Ureter (tissue), 1 donor: ENCODE measurements around the gene LHFPL3. TPM values are rescaled to one million over a fixed set of nuclear protein-coding genes. Genes with fewer than 3 reads are reported as not detected.
"Not testable (repeated sequence)": the region's sequence is repeated elsewhere in the genome, so short reads cannot be mapped to it uniquely, and the experiment has no call there.

Experiments used
- DNase-seq: peaks from one replicate; pipeline ENCODE4 v3.0.0-alpha.2; 2020; ENCODE audit warnings: low spot score
- total RNA-seq: library from RNA; stranded (reverse); gene quantifications from one replicate; pipeline ENCODE4 v1.2.4, GENCODE V29; 2023
- donor health status: DM: yes; HTN: yes; CAD: no.

The LHFPL3 gene
- total RNA-seq, 1 donor from 2014 or later, result not detected

DNA sequence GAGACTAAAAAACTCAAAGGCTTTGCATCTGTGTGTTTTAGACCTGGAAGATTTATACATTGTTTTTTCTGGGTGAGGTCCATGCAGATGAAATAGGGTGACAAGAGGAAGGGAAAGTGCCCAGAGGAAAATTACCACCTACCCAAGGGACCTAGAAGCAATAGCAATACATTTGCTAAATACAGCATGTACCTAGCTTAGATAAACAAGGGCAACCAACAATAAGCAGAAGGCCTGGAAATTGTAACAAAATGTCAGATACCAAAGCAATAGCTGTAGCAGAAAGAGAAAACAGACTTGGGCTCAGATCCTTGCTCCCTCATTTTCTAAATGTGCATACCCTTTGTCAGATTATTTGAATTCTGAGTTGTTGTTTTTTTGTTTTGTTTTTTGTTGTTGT is 367.2 kb downstream of the LHFPL3 start:
- no peak for DNase-seq

- DNase-seq, result no peak
Observed at GRCh38 chr7:104700336-104700735, 371.9 kb downstream of the LHFPL3 start.

GRCh38 chr7:104721027-104721426 is 392.6 kb downstream of the LHFPL3 start:
- DNase-seq, result not testable (repeated sequence)

DNA sequence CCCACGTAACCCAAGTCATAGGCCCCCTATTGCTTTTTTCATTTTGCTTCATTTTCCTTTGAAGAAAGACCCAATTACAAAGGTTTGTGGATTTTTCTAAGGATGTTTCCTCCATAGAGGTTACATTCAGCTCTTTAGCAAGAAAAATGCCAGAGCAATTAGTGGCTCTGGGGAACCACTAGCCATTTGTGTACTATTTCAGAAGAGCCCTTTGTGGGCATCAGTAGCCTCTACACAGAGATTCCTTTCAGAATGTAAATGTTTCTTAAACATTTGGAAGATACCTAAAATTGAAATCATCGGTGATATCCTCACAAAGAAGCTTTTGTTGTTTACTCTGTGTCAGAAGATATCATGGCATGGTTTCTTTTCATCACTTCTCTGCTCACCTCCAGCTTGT is 394.6 kb downstream of the LHFPL3 start:
- DNase-seq, result no peak

- DNase-seq, result no peak
Observed at GRCh38 chr7:104758504-104758903, 430.1 kb downstream of the LHFPL3 start.

GRCh38 chr7:104761892-104762291 is 433.5 kb downstream of the LHFPL3 start:
- DNase-seq, result no peak

DNA sequence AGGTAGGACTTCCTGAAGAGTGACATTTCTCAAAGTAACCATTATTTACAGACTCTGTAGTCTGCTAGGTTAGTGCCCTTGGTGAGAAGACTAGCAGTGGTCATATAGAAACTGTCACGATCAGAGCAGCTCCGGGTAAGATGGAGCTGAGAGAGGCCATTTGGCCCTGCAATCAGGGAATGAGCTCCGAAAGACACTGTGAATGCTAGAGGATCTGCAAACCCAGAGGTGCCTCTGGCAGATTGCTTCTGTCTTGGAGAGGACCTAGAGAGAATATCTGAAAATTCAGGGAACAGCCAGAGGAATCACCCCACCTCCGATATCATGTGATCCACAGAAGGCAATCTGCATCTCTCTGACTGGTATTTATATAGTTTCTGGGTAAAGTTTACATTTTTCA is 438.7 kb downstream of the LHFPL3 start:
- no peak for DNase-seq

DNA sequence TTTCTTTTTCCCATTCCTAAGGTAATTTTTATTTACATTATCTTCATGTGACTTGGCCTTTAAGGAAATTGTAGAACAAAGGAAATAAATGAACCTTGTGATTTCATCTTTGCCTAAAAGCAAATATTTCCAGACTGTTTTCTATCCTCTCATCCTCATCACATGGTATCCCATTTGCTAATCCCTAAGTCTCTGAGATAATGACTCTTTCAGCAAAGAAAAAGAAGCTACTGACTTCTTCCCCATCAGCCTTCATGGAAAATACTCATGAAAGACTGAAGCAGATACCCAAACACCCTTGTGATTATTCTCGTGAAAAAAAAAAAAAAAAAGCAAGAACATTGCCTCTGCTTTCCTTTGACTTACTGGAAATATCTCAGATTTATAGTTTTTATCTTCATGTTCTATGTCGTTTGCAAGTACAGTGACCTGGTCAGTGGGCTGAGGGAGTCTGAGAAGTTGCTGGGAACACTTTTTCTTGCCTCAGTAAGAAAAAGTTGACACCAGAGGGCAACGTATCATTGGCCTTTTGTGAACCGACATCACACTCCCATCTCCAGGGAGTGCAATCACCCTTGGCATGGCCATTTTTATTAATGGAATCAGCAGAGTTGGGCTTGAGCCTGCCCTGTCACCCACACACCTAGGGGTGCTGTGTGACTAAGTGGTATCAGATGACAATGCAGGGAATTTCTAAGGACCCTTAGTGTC is 439.6 kb downstream of the LHFPL3 start:
- DNase-seq, result no peak

GRCh38 chr7:104772405-104773345 is 444.3 kb downstream of the LHFPL3 start:
- no peak for DNase-seq

- DNase-seq, result no peak
Observed at GRCh38 chr7:104773796-104774195, 445.4 kb downstream of the LHFPL3 start.

- no peak for DNase-seq
Observed at GRCh38 chr7:104775531-104775930, 447.1 kb downstream of the LHFPL3 start.

DNA sequence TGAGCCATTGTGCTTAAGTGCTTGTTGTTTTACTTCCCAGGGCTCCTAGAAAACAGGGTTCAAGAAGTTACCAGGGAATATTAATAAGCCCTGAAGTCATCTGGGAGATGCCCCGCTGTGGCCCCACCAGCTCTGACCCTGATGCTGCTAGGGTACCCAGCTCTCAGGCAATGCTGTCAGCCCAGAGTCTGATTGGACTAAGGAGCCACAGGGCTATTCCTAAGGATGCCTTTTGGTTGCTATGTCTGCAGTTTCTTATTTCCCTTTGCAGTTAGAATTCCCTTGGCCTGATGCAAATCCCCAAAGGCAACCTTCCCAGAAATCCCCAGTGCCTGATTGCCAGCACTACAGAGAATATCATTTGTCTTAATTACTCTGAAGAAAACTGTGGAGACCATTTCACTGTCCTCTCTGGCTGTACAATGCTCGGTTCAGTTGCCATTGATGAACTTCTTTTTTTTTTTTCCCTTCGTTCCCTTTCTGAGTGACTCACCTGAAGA is 448.9 kb downstream of the LHFPL3 start:
- DNase-seq, result no peak

GRCh38 chr7:104779888-104780287 is 451.5 kb downstream of the LHFPL3 start:
- no peak for DNase-seq

DNA sequence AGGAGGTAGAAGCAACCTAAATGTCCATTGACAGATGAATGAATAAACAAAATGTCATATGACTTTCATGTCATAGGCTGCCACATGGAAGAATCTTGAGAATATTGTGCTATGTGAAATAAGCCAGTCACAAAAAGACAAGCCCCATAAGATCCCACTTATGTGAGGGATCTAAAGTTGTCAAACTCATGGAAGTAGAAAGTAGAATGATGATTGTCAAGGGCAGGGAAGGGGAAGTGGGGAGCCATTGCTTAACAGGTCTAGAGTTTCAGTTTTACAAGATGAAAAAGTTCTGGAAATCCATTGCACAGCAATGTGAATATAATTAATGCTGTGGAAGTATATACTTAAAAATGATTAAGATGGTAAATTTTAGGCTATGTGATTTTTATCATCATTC is 456.3 kb downstream of the LHFPL3 start:
- DNase-seq, result no peak

DNA sequence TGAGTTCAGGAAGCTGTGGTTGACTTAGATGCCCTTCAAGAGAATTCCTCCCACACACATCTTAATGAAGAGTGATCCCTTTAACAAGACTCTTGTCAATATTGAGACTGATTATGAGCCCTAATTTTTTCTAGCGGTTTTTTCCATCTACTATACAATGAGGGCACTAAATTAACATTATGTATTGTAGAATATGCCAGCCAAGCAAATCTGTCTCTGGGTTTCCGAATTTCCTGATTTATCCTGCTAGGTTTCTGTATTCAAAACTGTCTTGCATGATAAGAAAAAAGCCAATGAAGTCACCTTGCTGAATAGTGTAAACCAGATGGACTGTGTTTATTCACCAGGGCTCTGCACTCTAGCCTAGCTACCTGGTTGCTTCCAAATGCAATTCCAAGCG is 461.4 kb downstream of the LHFPL3 start:
- no peak for DNase-seq

GRCh38 chr7:104790440-104790839 is 462.0 kb downstream of the LHFPL3 start:
- DNase-seq, result no peak

DNA sequence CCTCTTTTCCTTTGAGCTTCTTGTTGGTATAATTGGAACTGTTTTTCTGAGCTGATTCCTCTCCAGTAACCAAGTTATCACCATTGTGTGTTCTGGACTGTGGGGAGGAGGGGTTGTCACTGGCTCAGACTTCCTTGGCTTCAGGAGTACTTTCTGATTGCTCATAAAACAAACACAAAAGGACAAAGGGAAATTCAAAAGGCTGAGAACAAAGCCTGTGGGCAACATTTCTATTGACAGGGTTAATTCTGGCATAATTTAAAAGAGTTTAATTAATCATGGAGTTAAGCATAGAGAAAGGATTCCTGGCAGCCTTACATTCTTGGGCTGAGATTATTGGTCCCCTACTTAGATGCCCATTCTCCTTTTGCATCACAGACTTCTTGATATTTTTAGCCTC is 462.7 kb downstream of the LHFPL3 start:
- no peak for DNase-seq

DNA sequence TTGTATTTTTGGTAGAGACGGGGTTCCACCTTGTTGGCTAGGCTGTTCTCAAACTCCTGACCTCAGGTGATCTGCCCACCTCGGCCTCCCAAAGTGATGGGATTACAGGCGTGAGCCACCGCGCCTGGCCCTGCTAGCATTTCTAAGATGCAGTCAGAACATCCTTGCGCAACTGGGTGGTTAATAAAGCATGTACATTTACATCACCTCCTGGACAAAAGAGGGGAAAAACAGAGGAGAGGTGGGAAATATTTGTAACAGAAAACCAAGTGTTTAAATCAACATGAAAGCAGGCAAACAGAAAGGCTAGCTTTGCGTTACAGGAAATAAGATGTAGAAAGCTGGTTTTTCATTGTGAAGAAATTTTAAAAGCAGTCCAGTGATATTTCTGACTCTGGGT is 464.7 kb downstream of the LHFPL3 start:
- no peak for DNase-seq

DNA sequence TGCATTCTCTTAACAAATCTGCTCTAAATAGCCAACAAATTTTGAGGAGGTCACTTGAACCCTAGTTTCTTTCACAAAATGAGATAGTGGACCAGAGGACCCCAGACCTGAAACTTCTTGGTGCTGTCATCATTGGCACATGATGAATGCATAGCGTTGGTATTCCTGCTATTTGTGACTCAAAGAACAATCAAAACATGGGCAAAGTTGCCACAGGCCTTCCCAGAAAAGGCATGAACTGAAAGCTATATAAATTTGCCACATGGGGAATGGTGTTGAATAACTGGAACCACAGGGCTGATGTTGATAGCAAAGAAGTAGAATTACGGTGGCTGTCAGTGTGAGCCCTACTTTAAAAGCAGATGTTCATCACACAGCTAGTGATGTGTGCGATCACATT is 465.8 kb downstream of the LHFPL3 start:
- no peak for DNase-seq

DNA sequence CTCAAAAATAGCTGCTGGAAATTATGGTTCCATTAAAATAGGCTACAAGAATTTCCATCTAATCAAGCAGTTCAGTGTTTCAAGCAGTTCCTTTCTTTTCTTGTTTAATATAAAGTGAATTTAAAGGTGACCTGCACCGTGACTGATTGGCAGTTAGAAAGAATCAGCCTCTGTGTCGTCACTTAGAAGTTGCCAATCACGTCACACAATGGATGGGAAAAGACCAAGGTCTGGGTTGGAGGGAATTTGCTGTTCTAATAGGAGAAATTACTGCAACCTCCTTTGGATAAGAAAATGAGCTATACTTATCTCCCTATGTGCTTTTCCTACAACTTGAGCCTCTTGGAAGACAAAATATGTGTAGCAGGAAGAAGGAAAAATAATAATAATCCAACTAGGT is 466.2 kb downstream of the LHFPL3 start:
- DNase-seq, result no peak

GRCh38 chr7:104795086-104795485 is 466.7 kb downstream of the LHFPL3 start:
- no peak for DNase-seq

- no peak for DNase-seq
Observed at GRCh38 chr7:104795616-104796398, 467.4 kb downstream of the LHFPL3 start.
